HG03439 (cell line): ENCODE measurements around the gene AFDN.
"Not testable (repeated sequence)": the region's sequence is repeated elsewhere in the genome, so short reads cannot be mapped to it uniquely, and the experiment has no call there.

Experiments
- ATAC-seq: cut with Tn5 transposase; IDR thresholded peaks from one replicate; pipeline ENCODE4 v1.9.1; 2021; ENCODE audit warnings: mild to moderate bottlenecking, moderate library complexity; ENCODE audit not compliant: unreplicated experiment

The AFDN gene

GRCh38 chr6:167974640-167975344 lies 148.1 kb downstream of the AFDN start:
- ATAC-seq = no peak

GRCh38 chr6:167975458-167975857 lies 148.7 kb downstream of the AFDN start:
- ATAC-seq = no peak

- not testable (repeated sequence) for ATAC-seq
Measured at GRCh38 chr6:167976116-167976657, 149.5 kb downstream of the AFDN start.

GRCh38 chr6:167976708-167977107 lies 150.0 kb downstream of the AFDN start:
- no peak for ATAC-seq

- ATAC-seq = no peak
Measured at GRCh38 chr6:167977717-167978467, 151.2 kb downstream of the AFDN start.

GRCh38 chr6:167978607-167979006 lies 151.9 kb downstream of the AFDN start:
- no peak for ATAC-seq

- no peak for ATAC-seq
Measured at GRCh38 chr6:167979436-167980139, 152.9 kb downstream of the AFDN start.

- ATAC-seq = no peak
Measured at GRCh38 chr6:167980911-167981580, 154.3 kb downstream of the AFDN start.

- no peak for ATAC-seq
Measured at GRCh38 chr6:167981916-167982462, 155.3 kb downstream of the AFDN start.

GRCh38 chr6:167984144-167984719 lies 157.5 kb downstream of the AFDN start:
- no peak for ATAC-seq

- ATAC-seq = no peak
Measured at GRCh38 chr6:167984876-167985604, 158.3 kb downstream of the AFDN start.

- no peak for ATAC-seq
Measured at GRCh38 chr6:167985911-167986595, 159.3 kb downstream of the AFDN start.

- no peak for ATAC-seq
Measured at GRCh38 chr6:167987396-167988153, 160.9 kb downstream of the AFDN start.

- no peak for ATAC-seq
Measured at GRCh38 chr6:167988154-167988495, 161.4 kb downstream of the AFDN start.

GRCh38 chr6:167988945-167989841 lies 162.5 kb downstream of the AFDN start:
- no peak for ATAC-seq

GRCh38 chr6:167990016-167990945 lies 163.6 kb downstream of the AFDN start:
- no peak for ATAC-seq
